Osteocyte (in vitro differentiated cells): ENCODE results near the gene FOXC2. TPM values are rescaled to one million over a fixed set of nuclear protein-coding genes. Genes with fewer than 3 reads are reported as not detected.
A peak's percentile ranks its signal among the peaks of the same experiment; 100 is the strongest.
"Not testable (repeated sequence)": the region's sequence is repeated elsewhere in the genome, so short reads cannot be mapped to it uniquely, and the experiment has no call there.

Experiments used
- DNase-seq: peaks from one replicate; pipeline ENCODE4 v3.0.0; 2021; ENCODE audit warnings: mixed read lengths; ENCODE audit not compliant: unreplicated experiment; ENCODE audit errors: extremely low spot score
- H3K27ac Mint-ChIP-seq: one replicate; pipeline ENCODE4 v1.8.0; 2021; ENCODE audit warnings: mild to moderate bottlenecking, mixed read lengths; ENCODE audit not compliant: unreplicated experiment
- H3K27me3 Mint-ChIP-seq: one replicate; pipeline ENCODE4 v1.8.0; 2021; ENCODE audit warnings: mixed read lengths; ENCODE audit not compliant: unreplicated experiment
- H3K36me3 Mint-ChIP-seq: one replicate; pipeline ENCODE4 v1.8.0; 2021; ENCODE audit warnings: mixed read lengths; ENCODE audit not compliant: unreplicated experiment
- H3K4me1 Mint-ChIP-seq: one replicate; pipeline ENCODE4 v1.8.0; 2021; ENCODE audit warnings: mixed read lengths; ENCODE audit not compliant: unreplicated experiment
- H3K4me3 Mint-ChIP-seq: one replicate; pipeline ENCODE4 v1.8.0; 2021; ENCODE audit warnings: mild to moderate bottlenecking, moderate library complexity, mixed read lengths; ENCODE audit not compliant: unreplicated experiment
- H3K9me3 Mint-ChIP-seq: one replicate; pipeline ENCODE4 v1.8.0; 2021; ENCODE audit warnings: mixed read lengths; ENCODE audit not compliant: unreplicated experiment
- total RNA-seq: library from RNA; stranded (reverse); gene quantifications from 2 replicates; pipeline ENCODE4 v1.2.1, GENCODE V29; 2021
- TF ChIP-seq, protein P1 (sequence below): fragments of 200-600 bp; sonication (generic); IDR thresholded peaks from 2 replicates; pipeline ENCODE4 v1.5.0; 2021; ENCODE audit warnings: antibody characterized with exemption, mild to moderate bottlenecking, moderate library complexity

The FOXC2 gene
- total RNA-seq, 1 donor from 2014 or later: 93.4 TPM

GRCh38 chr16:86584726-86585721 is 18.4 kb downstream of the FOXC2 start:
- no peak for DNase-seq
- Mint-ChIP-seq H3K27me3 (no peaks in the 10 kb centered on the region), H3K4me3 (peak overlapping the region; percentile 58)

GRCh38 chr16:86585821-86586611 is 19.4 kb downstream of the FOXC2 start:
- TF ChIP-seq, protein P1, sequence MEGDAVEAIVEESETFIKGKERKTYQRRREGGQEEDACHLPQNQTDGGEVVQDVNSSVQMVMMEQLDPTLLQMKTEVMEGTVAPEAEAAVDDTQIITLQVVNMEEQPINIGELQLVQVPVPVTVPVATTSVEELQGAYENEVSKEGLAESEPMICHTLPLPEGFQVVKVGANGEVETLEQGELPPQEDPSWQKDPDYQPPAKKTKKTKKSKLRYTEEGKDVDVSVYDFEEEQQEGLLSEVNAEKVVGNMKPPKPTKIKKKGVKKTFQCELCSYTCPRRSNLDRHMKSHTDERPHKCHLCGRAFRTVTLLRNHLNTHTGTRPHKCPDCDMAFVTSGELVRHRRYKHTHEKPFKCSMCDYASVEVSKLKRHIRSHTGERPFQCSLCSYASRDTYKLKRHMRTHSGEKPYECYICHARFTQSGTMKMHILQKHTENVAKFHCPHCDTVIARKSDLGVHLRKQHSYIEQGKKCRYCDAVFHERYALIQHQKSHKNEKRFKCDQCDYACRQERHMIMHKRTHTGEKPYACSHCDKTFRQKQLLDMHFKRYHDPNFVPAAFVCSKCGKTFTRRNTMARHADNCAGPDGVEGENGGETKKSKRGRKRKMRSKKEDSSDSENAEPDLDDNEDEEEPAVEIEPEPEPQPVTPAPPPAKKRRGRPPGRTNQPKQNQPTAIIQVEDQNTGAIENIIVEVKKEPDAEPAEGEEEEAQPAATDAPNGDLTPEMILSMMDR: no peak
- Mint-ChIP-seq H3K27ac (no peak overlapping the region), H3K4me3 (peak overlapping the region; percentile 58), H3K36me3 (peaks cover 8% of the 10 kb centered on the region), H3K9me3 (no peaks in the 10 kb centered on the region), H3K27me3 (no peaks in the 10 kb centered on the region), H3K4me1 (peaks cover 26% of the 10 kb centered on the region)
- no peak for DNase-seq

More at GRCh38 chr16:86584726-86585721, 18.4 kb downstream of the FOXC2 start:
- no peak overlapping the region for H3K27ac Mint-ChIP-seq
- H3K36me3 Mint-ChIP-seq: peaks cover 13% of the 10 kb centered on the region
- TF ChIP-seq, protein P1: no peak
- no peaks in the 10 kb centered on the region for H3K9me3 Mint-ChIP-seq
- H3K4me1 Mint-ChIP-seq: peaks cover 31% of the 10 kb centered on the region

DNA sequence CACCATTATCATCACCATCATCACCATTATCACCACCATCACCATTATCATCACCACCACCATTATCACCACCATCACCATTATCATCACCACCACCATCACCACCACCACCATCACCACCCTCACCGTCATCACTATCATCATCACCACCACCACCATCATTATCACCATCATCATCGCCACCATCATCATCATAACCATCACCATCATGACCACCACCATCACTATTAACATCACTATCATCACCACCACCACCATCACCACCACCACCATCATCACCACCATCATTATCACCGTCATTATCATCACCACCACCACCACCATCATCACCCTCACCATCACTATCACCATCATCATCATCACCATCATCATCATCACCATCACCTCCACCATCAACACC is 20.9 kb downstream of the FOXC2 start:
- H3K4me3 Mint-ChIP-seq: no peak overlapping the region
- H3K9me3 Mint-ChIP-seq: no peaks in the 10 kb centered on the region
- no peak overlapping the region for H3K27ac Mint-ChIP-seq
- TF ChIP-seq, protein P1: no peak
- no peaks in the 10 kb centered on the region for H3K27me3 Mint-ChIP-seq
- peaks cover 6% of the 10 kb centered on the region for H3K36me3 Mint-ChIP-seq
- DNase-seq: no peak
- peaks cover 15% of the 10 kb centered on the region for H3K4me1 Mint-ChIP-seq

- H3K27ac Mint-ChIP-seq, H3K9me3 Mint-ChIP-seq, H3K36me3 Mint-ChIP-seq, H3K27me3 Mint-ChIP-seq, H3K4me3 Mint-ChIP-seq, DNase-seq: not testable (repeated sequence)
- peaks cover 15% of the 10 kb centered on the region for H3K4me1 Mint-ChIP-seq
Observed at GRCh38 chr16:86587955-86588354, 21.3 kb downstream of the FOXC2 start.

DNA sequence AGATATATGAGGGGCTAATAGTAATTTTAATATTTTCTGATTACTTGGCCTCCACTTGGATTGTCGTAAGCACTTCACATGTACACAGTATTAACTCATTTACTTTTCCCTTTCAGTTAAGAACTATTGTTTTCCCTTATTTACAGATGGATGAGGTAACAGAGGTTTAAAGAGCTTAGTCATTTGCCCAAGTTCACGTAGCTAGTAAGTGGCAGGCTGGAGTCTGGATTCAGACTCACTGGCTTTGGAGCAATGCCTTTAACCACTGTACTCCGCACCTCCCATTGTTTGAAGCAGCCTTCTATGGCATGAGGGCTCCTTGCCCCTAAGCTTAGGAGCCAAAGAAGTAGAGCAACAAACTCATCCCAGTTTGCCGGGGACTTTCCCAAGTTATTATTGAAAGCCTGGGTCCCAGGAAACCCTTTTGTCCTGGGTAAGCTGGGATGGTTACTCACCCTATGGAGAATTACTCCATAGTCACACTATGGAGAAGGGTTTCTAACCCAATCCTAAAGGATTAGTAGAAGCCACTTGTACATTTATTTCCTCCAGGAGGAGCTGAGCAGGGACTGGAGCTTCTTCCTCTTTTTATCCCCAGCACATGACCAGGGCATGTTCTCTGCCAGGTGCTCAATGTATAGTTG is 24.0 kb downstream of the FOXC2 start:
- DNase-seq: no peak
- no peaks in the 10 kb centered on the region for H3K9me3 Mint-ChIP-seq
- H3K4me3 Mint-ChIP-seq: no peak overlapping the region
- H3K4me1 Mint-ChIP-seq: peaks cover 33% of the 10 kb centered on the region
- no peaks in the 10 kb centered on the region for H3K27me3 Mint-ChIP-seq
- TF ChIP-seq, protein P1: no peak
- H3K27ac Mint-ChIP-seq: no peak overlapping the region
- H3K36me3 Mint-ChIP-seq: peaks cover 6% of the 10 kb centered on the region
